Osteoblast (primary cell): Measurements from ENCODE around the gene MAP1S. TPM values are rescaled to one million over a fixed set of nuclear protein-coding genes. Genes with fewer than 3 reads are reported as not detected.

Experiments
- DNase-seq: peaks from one replicate; pipeline ENCODE4 v3.0.0; 2011; ENCODE audit warnings: low spot score, mixed read lengths; ENCODE audit not compliant: insufficient read length; ENCODE audit errors: missing footprints
- H2AFZ ChIP-seq: 2 replicates; pipeline ENCODE4 v1.6.0; 2011; ENCODE audit warnings: mild to moderate bottlenecking, low read length
- H3K27ac ChIP-seq: 2 replicates; pipeline ENCODE4 v1.5.1; 2011; ENCODE audit warnings: mild to moderate bottlenecking, low read depth, low read length, moderate library complexity
- H3K27me3 ChIP-seq: 2 replicates; pipeline ENCODE4 v1.6.0; 2012; ENCODE audit warnings: mild to moderate bottlenecking, control low read depth, inconsistent platforms, low read length, moderate library complexity; ENCODE audit not compliant: insufficient read depth
- H3K36me3 ChIP-seq: 2 replicates; pipeline ENCODE4 v1.5.1; 2011; ENCODE audit warnings: mild to moderate bottlenecking, low read length, control low read depth, moderate library complexity; ENCODE audit not compliant: insufficient read depth
- H3K4me1 ChIP-seq: 2 replicates; pipeline ENCODE4 v1.5.1; 2011; ENCODE audit warnings: mild to moderate bottlenecking, low read length, control low read depth, moderate library complexity; ENCODE audit not compliant: insufficient read depth
- H3K4me2 ChIP-seq: 2 replicates; pipeline ENCODE4 v1.6.0; 2011; ENCODE audit warnings: mild to moderate bottlenecking, low read length; ENCODE audit not compliant: insufficient read depth
- H3K4me3 ChIP-seq: fragments of 200-600 bp; sonication (generic); 3 replicates; pipeline ENCODE4 v1.5.1; 2012; ENCODE audit warnings: mild to moderate bottlenecking, low read length, inconsistent platforms; ENCODE audit not compliant: insufficient read depth
- H3K79me2 ChIP-seq: 2 replicates; pipeline ENCODE4 v1.6.0; 2012; ENCODE audit warnings: mild to moderate bottlenecking, low read length, control low read depth, inconsistent platforms; ENCODE audit not compliant: insufficient read depth
- H3K9me3 ChIP-seq: 2 replicates; pipeline ENCODE4 v1.5.1; 2011; ENCODE audit warnings: low read depth, low read length, control low read depth
- H4K20me1 ChIP-seq: 2 replicates; pipeline ENCODE4 v1.6.0; 2012; ENCODE audit warnings: mild to moderate bottlenecking, low read length, control low read depth; ENCODE audit not compliant: insufficient read depth
- total RNA-seq: library from RNA; depleted of rRNA; stranded (reverse); fragments of >200 nt; gene quantifications from 2 replicates; pipeline ENCODE4 v1.2.3, GENCODE V29; 2012
- TF ChIP-seq, protein P1 (sequence below): IDR thresholded peaks from 2 replicates; pipeline ENCODE4 v1.5.1; 2011; ENCODE audit warnings: mild to moderate bottlenecking, low read depth, low read length, moderate library complexity; ENCODE audit errors: extremely low read depth

Gene MAP1S
- total RNA-seq, 1 donor: 15.2 TPM

- no peak for DNase-seq
- Histone ChIP-seq H4K20me1 (no peaks in the 10 kb centered on the region), H3K9me3 (no peaks in the 10 kb centered on the region), H3K4me2 (no peak overlapping the region), H3K36me3 (no peaks in the 10 kb centered on the region), H3K27me3 (peaks cover 26% of the 10 kb centered on the region), H3K79me2 (no peaks in the 10 kb centered on the region), H3K27ac (no peak overlapping the region), H3K4me1 (peaks cover 10% of the 10 kb centered on the region), H3K4me3 (no peak overlapping the region), H2AFZ (no peak overlapping the region)
- TF ChIP-seq, protein P1, sequence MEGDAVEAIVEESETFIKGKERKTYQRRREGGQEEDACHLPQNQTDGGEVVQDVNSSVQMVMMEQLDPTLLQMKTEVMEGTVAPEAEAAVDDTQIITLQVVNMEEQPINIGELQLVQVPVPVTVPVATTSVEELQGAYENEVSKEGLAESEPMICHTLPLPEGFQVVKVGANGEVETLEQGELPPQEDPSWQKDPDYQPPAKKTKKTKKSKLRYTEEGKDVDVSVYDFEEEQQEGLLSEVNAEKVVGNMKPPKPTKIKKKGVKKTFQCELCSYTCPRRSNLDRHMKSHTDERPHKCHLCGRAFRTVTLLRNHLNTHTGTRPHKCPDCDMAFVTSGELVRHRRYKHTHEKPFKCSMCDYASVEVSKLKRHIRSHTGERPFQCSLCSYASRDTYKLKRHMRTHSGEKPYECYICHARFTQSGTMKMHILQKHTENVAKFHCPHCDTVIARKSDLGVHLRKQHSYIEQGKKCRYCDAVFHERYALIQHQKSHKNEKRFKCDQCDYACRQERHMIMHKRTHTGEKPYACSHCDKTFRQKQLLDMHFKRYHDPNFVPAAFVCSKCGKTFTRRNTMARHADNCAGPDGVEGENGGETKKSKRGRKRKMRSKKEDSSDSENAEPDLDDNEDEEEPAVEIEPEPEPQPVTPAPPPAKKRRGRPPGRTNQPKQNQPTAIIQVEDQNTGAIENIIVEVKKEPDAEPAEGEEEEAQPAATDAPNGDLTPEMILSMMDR: no peak
Measured at GRCh38 chr19:17684256-17684655, 35.0 kb upstream of the MAP1S start.

DNA sequence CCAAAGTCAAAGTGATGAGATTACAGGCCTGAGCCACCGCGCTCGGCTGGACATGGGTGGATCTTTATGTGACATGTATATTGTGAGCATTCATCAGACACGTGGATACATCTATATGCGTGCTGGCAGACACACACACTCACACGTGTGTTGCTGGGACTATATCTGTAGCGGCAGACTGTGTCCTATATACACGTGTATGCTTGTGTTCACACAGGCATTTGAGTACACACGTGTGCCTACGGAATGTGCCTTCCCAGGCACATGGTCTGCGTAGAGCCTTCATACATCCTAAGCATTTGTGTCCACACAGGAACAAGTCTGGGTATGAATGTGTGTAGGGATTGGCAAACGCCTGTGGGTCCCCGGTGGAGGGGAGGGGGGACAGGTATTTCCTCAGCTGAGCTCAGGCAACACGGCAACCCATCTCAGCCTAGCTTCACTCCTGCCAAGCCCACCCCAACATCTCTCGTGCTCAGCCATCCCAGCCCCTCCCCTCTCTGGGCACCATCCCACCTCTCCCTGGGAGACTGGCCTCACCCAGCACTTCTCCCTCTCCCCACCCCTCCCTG lies 33.7 kb upstream of the MAP1S start:
- TF ChIP-seq, protein P1: no peak
- Histone ChIP-seq H3K79me2 (no peaks in the 10 kb centered on the region), H3K4me3 (no peak overlapping the region), H3K4me1 (peaks cover 3% of the 10 kb centered on the region), H3K4me2 (no peak overlapping the region), H2AFZ (no peak overlapping the region), H4K20me1 (no peaks in the 10 kb centered on the region), H3K9me3 (no peaks in the 10 kb centered on the region), H3K36me3 (no peaks in the 10 kb centered on the region), H3K27me3 (peaks cover 26% of the 10 kb centered on the region), H3K27ac (no peak overlapping the region)
- peak; percentile 69 for DNase-seq

DNA sequence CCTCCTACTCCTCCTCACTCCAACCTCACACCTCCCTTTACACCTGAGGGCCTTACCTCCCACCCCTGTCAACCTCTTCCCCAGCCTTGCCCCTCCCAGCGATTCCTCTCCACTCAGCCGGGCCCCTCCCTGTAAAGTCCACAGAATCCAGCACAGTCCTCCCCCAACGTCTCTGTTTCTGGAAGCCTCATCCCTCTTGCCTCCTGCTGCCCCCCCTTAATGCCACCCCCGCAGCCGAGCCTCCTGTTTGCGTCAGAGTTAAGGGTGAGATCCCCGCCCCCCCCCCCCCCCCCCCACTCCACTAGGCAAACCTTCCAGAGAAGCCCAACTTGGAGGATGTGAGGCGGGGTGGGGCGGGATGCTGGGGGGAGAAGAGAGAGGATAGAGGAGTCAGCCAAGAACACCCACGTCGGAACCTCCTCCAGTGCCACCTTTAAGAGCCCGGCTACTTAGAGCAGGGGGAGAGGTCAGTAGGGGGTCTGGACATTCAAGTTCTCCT lies 33.2 kb upstream of the MAP1S start:
- peaks cover 3% of the 10 kb centered on the region for H3K4me1 ChIP-seq
- H3K4me2 ChIP-seq: peak overlapping the region; percentile 43
- no peak overlapping the region for H3K4me3 ChIP-seq
- peak; percentile 69 for DNase-seq
- H3K9me3 ChIP-seq: no peaks in the 10 kb centered on the region
- H2AFZ ChIP-seq: no peak overlapping the region
- TF ChIP-seq, protein P1: no peak
- H3K79me2 ChIP-seq: no peaks in the 10 kb centered on the region
- H3K27ac ChIP-seq: no peak overlapping the region
- H3K36me3 ChIP-seq: no peaks in the 10 kb centered on the region
- peaks cover 26% of the 10 kb centered on the region for H3K27me3 ChIP-seq
- no peaks in the 10 kb centered on the region for H4K20me1 ChIP-seq

- H2AFZ ChIP-seq: no peak overlapping the region
- H3K4me3 ChIP-seq: no peak overlapping the region
- H3K4me1 ChIP-seq: peaks cover 3% of the 10 kb centered on the region
- no peaks in the 10 kb centered on the region for H3K9me3 ChIP-seq
- TF ChIP-seq, protein P1: no peak
- no peaks in the 10 kb centered on the region for H3K79me2 ChIP-seq
- H3K36me3 ChIP-seq: no peaks in the 10 kb centered on the region
- DNase-seq: peak; percentile 76
- no peak overlapping the region for H3K27ac ChIP-seq
- no peaks in the 10 kb centered on the region for H4K20me1 ChIP-seq
- H3K27me3 ChIP-seq: peaks cover 26% of the 10 kb centered on the region
- H3K4me2 ChIP-seq: peak overlapping the region; percentile 43
Measured at GRCh38 chr19:17686592-17687024, 32.7 kb upstream of the MAP1S start.
